HEK293 (cell line): Measurements from ENCODE around the gene EBF4.

ENCODE experiments used
- ZBTB20 ChIP-seq: fragments of 450-650 bp; formaldehyde crosslinking; IDR thresholded peaks from 2 replicates; pipeline ENCODE4 v1.5.1; 2016; ENCODE audit warnings: missing biosample characterization, missing genetic modification characterization
- ZNF416 ChIP-seq: fragments of 450-650 bp; formaldehyde crosslinking; IDR thresholded peaks from 2 replicates; pipeline ENCODE4 v1.5.1; 2016; ENCODE audit warnings: missing biosample characterization, missing genetic modification characterization
- ZNF561 ChIP-seq: fragments of 450-650 bp; IDR thresholded peaks from 2 replicates; pipeline ENCODE4 v1.5.1; 2018; ENCODE audit warnings: missing biosample characterization, missing genetic modification characterization, borderline replicate concordance
- ZNF610 ChIP-seq: fragments of 450-650 bp; formaldehyde crosslinking; IDR thresholded peaks from 2 replicates; pipeline ENCODE4 v1.5.1; 2016; ENCODE audit warnings: missing biosample characterization, missing genetic modification characterization, borderline replicate concordance
- ZNF785 ChIP-seq: fragments of 450-650 bp; formaldehyde crosslinking; IDR thresholded peaks from 2 replicates; pipeline ENCODE4 v1.5.1; 2016; ENCODE audit warnings: missing biosample characterization, missing genetic modification characterization

DNA sequence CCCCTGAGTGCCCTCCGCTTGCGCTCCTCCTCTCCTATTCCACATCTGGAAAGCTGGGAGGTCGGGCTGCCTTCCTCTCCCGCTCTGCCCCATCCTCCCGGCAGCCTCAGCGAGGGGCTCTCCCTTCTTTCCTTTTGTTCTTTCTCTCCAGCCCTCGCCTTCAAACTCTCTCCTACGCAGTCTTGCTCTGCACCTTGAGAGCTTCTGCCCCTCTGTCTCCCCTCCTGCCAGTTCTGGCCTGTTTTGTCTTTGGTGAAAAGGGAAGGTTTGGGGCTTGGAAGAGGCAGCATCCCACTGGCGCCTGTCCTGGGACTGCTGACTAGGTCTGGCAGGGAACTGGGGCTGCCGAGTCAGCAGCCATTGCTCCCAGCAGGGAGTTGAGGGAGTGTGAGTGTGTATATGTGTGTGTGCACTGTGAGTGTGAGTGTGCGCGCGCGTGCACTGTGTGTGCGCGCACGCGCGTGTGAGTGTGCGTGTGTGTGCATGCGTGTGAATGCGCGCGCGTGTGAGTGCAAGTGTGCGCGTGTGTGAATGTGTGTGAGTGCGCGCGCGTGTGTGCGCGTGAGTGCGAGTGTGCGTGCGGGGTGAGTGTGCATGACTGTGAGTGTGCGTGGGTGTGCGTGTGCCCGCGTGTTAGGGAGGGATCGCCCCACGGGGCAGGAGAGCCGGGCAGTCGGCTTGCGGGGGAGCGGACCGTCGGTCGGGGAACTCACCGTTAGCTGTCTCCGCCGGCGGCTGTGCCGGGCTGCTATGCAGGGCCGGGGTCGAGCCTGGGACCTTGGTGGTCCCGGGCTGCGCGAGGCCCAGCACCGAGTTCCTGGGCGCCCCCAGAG is 107.3 kb downstream of the EBF4 start:
- TF ChIP-seq ZNF610 (tag by site-specific recombination) = no peak
- TF ChIP-seq ZNF416 = no peak
- no peak for TF ChIP-seq ZNF561 (tag by site-specific recombination)
- TF ChIP-seq ZNF785 (tag by site-specific recombination) = no peak
- TF ChIP-seq ZBTB20 (tag by site-specific recombination) = no peak
